ENCODE data around the gene HPCA. TPM values are rescaled to one million over a fixed set of nuclear protein-coding genes. Genes with fewer than 3 reads are reported as not detected.

The HPCA gene
- total RNA-seq, 1 experiment from 2014 or later, result 1.2 TPM

- Histone ChIP-seq H2AK5ac (ENCODE audit: insufficient read length, low read length) (no peak overlapping the region), H3K4me2 (ENCODE audit: insufficient read depth, insufficient read length, low read length) (peak overlapping the region; percentile 53), H2BK5ac (ENCODE audit: insufficient read length, low read length) (no peak overlapping the region), H2BK120ac (ENCODE audit: low read depth, low read length, poor library complexity, severe bottlenecking) (no peak overlapping the region), H3K56ac (ENCODE audit: insufficient read length, low read depth, low read length) (no peak overlapping the region), H3K23ac (ENCODE audit: insufficient read length, low read depth, low read length) (no peak overlapping the region), H2BK12ac (ENCODE audit: insufficient read length, low read depth, low read length) (no peak overlapping the region), H4K20me1 (ENCODE audit: control insufficient read depth, insufficient read depth, insufficient read length) (peaks cover 3% of the 10 kb centered on the region), H4K5ac (ENCODE audit: insufficient read length, low read depth, low read length) (no peak overlapping the region), H3K27ac (ENCODE audit: insufficient read length, low read depth, low read length) (no peak overlapping the region), H3K14ac (ENCODE audit: insufficient read depth, low read length) (no peak overlapping the region), H3K27me3 (ENCODE audit: insufficient read depth, low read length) (peaks cover 3% of the 10 kb centered on the region; the same call in 1 of the 2 replicates), H3K9me3 (ENCODE audit: control insufficient read depth, low read depth, low read length) (no peaks in the 10 kb centered on the region), H3T11ph (ENCODE audit: low read length) (no peak overlapping the region), H4K91ac (ENCODE audit: insufficient read length, low read depth, low read length) (no peak overlapping the region), H4K8ac (replicated peaks; ENCODE audit: insufficient read length, low read depth, low read length) (no peak overlapping the region), H3K79me2 (ENCODE audit: insufficient read depth, low read length) (no peaks in the 10 kb centered on the region), H3K18ac (ENCODE audit: insufficient read length, low read depth, low read length) (no peak overlapping the region), H2BK15ac (ENCODE audit: low read depth, low read length) (no peak overlapping the region), H3K79me1 (ENCODE audit: insufficient read depth, low read depth, low read length, poor library complexity, severe bottlenecking) (no peaks in the 10 kb centered on the region), H2BK20ac (ENCODE audit: low read depth, low read length, poor library complexity, severe bottlenecking) (no peak overlapping the region), H2AFZ (ENCODE audit: low read length) (no peak overlapping the region), H3K4ac (ENCODE audit: low read depth, low read length) (no peak overlapping the region), H3K9ac (ENCODE audit: extremely low read depth, insufficient read length, low read length) (no peak overlapping the region), H3K4me1 (ENCODE audit: insufficient read depth, low read length) (no peaks in the 10 kb centered on the region), H3K23me2 (ENCODE audit: insufficient read length, low read depth, low read length, poor library complexity, severe bottlenecking) (no peaks in the 10 kb centered on the region)
- TF ChIP-seq, protein P1, sequence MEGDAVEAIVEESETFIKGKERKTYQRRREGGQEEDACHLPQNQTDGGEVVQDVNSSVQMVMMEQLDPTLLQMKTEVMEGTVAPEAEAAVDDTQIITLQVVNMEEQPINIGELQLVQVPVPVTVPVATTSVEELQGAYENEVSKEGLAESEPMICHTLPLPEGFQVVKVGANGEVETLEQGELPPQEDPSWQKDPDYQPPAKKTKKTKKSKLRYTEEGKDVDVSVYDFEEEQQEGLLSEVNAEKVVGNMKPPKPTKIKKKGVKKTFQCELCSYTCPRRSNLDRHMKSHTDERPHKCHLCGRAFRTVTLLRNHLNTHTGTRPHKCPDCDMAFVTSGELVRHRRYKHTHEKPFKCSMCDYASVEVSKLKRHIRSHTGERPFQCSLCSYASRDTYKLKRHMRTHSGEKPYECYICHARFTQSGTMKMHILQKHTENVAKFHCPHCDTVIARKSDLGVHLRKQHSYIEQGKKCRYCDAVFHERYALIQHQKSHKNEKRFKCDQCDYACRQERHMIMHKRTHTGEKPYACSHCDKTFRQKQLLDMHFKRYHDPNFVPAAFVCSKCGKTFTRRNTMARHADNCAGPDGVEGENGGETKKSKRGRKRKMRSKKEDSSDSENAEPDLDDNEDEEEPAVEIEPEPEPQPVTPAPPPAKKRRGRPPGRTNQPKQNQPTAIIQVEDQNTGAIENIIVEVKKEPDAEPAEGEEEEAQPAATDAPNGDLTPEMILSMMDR (conservative IDR thresholded peaks at IDR 0.05), result no peak
- peak overlapping the region; percentile 69 to 88 for H3K4me3 Mint-ChIP-seq
- H3K4me1 Mint-ChIP-seq, result peaks cover 9 to 24% of the 10 kb centered on the region in 2 experiments; a peak in 3 of 4 replicates
- peaks cover 5 to 8% of the 10 kb centered on the region in 2 experiments; a peak in 3 of 5 replicates for H3K9me3 Mint-ChIP-seq
- no peak for DNase-seq
- H3K27ac Mint-ChIP-seq, result peak overlapping the region in 1 of 3 experiments; percentile 44; a peak in 1 of 7 replicates
- H3K27me3 Mint-ChIP-seq (ENCODE audit: low read depth), result peaks cover 74% of the 10 kb centered on the region
- WGBS (ENCODE audit: extremely low coverage, insufficient read length, low lambda C conversion rate), result no CpG with 5 or more reads among the region's 8 CpGs
- peaks cover 0 to 9% (median 0%) of the 10 kb centered on the region in 3 experiments; a peak in 1 of 7 replicates for H3K36me3 Mint-ChIP-seq (ENCODE audit: insufficient read depth in 1 of 3, low read depth in 3 of 3)
Observed at GRCh38 chr1:32894019-32894600, 7.8 kb downstream of the HPCA start.
